ENCODE measurements around the gene SLC37A3.

Gene SLC37A3

GRCh38 chr7:140364819-140365218, 33.5 kb downstream of the SLC37A3 start:
- no peak for DNase-seq (ENCODE audit: insufficient read length, low spot score)
- TF ChIP-seq CTCF (IDR thresholded peaks at IDR 0.05; ENCODE audit: insufficient read depth, missing control alignments), result no peak
- FAIRE-seq, result peak; percentile 76

- no peak for DNase-seq (ENCODE audit: insufficient read length, low spot score)
- no peak for FAIRE-seq
- no peak for TF ChIP-seq CTCF (IDR thresholded peaks at IDR 0.05; ENCODE audit: insufficient read depth, missing control alignments)
Observed at GRCh38 chr7:140360697-140361229, 37.6 kb downstream of the SLC37A3 start.

- no peak for TF ChIP-seq CTCF (IDR thresholded peaks at IDR 0.05; ENCODE audit: insufficient read depth, missing control alignments)
- FAIRE-seq (no peak), DNase-seq (ENCODE audit: insufficient read length, low spot score) (no peak)
Observed at GRCh38 chr7:140358412-140359051, 39.8 kb downstream of the SLC37A3 start.

- FAIRE-seq, result no peak
- no peak for DNase-seq (ENCODE audit: insufficient read length, low spot score)
- TF ChIP-seq CTCF (IDR thresholded peaks at IDR 0.05; ENCODE audit: insufficient read depth, missing control alignments), result no peak
Observed at GRCh38 chr7:140358024-140358411, 40.3 kb downstream of the SLC37A3 start.

GRCh38 chr7:140350056-140350455, 48.3 kb downstream of the SLC37A3 start:
- no peak for FAIRE-seq
- TF ChIP-seq CTCF (IDR thresholded peaks at IDR 0.05; ENCODE audit: insufficient read depth, missing control alignments), result no peak
- no peak for DNase-seq (ENCODE audit: insufficient read length, low spot score)

- no peak for TF ChIP-seq CTCF (IDR thresholded peaks at IDR 0.05; ENCODE audit: insufficient read depth, missing control alignments)
- FAIRE-seq (no peak), DNase-seq (ENCODE audit: insufficient read length, low spot score) (no peak)
Observed at GRCh38 chr7:140349144-140349771, 49.1 kb downstream of the SLC37A3 start.

All from D721Med (cell line).